Body of pancreas (tissue), 4 donors: Measurements from ENCODE around the gene APBA2.

ENCODE experiments used
- CTCF ChIP-seq, 7 experiments: fragments of 450-650 bp in 4 of 7; fragments of 200-600 bp in 3 of 7; sonication (generic) in 3 of 7; IDR thresholded peaks; one replicate each; pipeline ENCODE4 v1.5.1; 2016 to 2019; ENCODE audit warnings: antibody characterized with exemption in 7 of 7
- POLR2A ChIP-seq, 3 donors: fragments of 450-650 bp; IDR thresholded peaks; one replicate each; pipeline ENCODE4 v1.6.1; 2016; ENCODE audit warnings: antibody characterized with exemption in 3 of 3, mild to moderate bottlenecking in 2 of 3

GRCh38 chr15:28923726-28924280, 38.0 kb downstream of the APBA2 start:
- TF ChIP-seq CTCF (IDR thresholded peaks at IDR 0.05) (no peak), POLR2A (IDR thresholded peaks at IDR 0.05) (no peak)
